ENCODE measurements around the gene FRY.

DNA sequence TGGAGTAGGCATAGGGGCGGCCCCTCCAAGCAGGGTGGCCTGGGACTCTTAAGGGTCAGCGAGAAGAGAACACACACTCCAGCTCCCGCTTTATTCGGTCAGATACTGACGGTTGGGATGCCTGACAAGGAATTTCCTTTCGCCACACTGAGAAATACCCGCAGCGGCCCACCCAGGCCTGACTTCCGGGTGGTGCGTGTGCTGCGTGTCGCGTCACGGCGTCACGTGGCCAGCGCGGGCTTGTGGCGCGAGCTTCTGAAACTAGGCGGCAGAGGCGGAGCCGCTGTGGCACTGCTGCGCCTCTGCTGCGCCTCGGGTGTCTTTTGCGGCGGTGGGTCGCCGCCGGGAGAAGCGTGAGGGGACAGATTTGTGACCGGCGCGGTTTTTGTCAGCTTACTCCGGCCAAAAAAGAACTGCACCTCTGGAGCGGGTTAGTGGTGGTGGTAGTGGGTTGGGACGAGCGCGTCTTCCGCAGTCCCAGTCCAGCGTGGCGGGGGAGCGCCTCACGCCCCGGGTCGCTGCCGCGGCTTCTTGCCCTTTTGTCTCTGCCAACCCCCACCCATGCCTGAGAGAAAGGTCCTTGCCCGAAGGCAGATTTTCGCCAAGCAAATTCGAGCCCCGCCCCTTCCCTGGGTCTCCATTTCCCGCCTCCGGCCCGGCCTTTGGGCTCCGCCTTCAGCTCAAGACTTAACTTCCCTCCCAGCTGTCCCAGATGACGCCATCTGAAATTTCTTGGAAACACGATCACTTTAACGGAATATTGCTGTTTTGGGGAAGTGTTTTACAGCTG, 283.9 kb downstream of the FRY start, which contains the start of the genes BRCA2 and ZAR1L:
- TF ChIP-seq JUNB (CRISPR knock-in tag; conservative IDR thresholded peaks at IDR 0.05) (no peak), ZNF41 (CRISPR knock-in tag; conservative IDR thresholded peaks at IDR 0.05) (no peak), ZNF263 (CRISPR knock-in tag; IDR thresholded peaks at IDR 0.05; ENCODE audit: borderline replicate concordance) (no peak), BDP1 (IDR thresholded peaks at IDR 0.05; ENCODE audit: insufficient read depth, insufficient read length) (no peak), RAD21 (CRISPR knock-in tag; conservative IDR thresholded peaks at IDR 0.05 in 1 of 2, IDR thresholded peaks at IDR 0.05 in 1 of 2) (no peak), ZFP36 (IDR thresholded peaks at IDR 0.05; ENCODE audit: low read depth, low read length, partially characterized antibody) (no peak), NRF1 (conservative IDR thresholded peaks at IDR 0.05 in 1 of 2, IDR thresholded peaks at IDR 0.05 in 1 of 2) (peak; percentile 74 to 81), MAFG (tag; conservative IDR thresholded peaks at IDR 0.05) (no peak), SMAD3 (CRISPR knock-in tag; conservative IDR thresholded peaks at IDR 0.05) (no peak)
- TF ChIP-seq, protein P1, sequence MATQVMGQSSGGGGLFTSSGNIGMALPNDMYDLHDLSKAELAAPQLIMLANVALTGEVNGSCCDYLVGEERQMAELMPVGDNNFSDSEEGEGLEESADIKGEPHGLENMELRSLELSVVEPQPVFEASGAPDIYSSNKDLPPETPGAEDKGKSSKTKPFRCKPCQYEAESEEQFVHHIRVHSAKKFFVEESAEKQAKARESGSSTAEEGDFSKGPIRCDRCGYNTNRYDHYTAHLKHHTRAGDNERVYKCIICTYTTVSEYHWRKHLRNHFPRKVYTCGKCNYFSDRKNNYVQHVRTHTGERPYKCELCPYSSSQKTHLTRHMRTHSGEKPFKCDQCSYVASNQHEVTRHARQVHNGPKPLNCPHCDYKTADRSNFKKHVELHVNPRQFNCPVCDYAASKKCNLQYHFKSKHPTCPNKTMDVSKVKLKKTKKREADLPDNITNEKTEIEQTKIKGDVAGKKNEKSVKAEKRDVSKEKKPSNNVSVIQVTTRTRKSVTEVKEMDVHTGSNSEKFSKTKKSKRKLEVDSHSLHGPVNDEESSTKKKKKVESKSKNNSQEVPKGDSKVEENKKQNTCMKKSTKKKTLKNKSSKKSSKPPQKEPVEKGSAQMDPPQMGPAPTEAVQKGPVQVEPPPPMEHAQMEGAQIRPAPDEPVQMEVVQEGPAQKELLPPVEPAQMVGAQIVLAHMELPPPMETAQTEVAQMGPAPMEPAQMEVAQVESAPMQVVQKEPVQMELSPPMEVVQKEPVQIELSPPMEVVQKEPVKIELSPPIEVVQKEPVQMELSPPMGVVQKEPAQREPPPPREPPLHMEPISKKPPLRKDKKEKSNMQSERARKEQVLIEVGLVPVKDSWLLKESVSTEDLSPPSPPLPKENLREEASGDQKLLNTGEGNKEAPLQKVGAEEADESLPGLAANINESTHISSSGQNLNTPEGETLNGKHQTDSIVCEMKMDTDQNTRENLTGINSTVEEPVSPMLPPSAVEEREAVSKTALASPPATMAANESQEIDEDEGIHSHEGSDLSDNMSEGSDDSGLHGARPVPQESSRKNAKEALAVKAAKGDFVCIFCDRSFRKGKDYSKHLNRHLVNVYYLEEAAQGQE (IDR thresholded peaks at IDR 0.05; ENCODE audit: borderline replicate concordance): peak; percentile 73
- TF ChIP-seq, protein P1 (CRISPR knock-in tag; IDR thresholded peaks at IDR 0.05; ENCODE audit: low read depth): no peak
- TF ChIP-seq, protein P2, sequence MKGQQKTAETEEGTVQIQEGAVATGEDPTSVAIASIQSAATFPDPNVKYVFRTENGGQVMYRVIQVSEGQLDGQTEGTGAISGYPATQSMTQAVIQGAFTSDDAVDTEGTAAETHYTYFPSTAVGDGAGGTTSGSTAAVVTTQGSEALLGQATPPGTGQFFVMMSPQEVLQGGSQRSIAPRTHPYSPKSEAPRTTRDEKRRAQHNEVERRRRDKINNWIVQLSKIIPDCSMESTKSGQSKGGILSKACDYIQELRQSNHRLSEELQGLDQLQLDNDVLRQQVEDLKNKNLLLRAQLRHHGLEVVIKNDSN (CRISPR knock-in tag; IDR thresholded peaks at IDR 0.05): peak; percentile 98
- TF ChIP-seq, protein P3, sequence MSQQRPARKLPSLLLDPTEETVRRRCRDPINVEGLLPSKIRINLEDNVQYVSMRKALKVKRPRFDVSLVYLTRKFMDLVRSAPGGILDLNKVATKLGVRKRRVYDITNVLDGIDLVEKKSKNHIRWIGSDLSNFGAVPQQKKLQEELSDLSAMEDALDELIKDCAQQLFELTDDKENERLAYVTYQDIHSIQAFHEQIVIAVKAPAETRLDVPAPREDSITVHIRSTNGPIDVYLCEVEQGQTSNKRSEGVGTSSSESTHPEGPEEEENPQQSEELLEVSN (IDR thresholded peaks at IDR 0.05; ENCODE audit: borderline replicate concordance in 1 of 2, extremely low read depth in 1 of 2, insufficient read depth in 1 of 2, insufficient read length in 1 of 2, low read depth in 1 of 2, low read length in 1 of 2, poor library complexity in 1 of 2, severe bottlenecking in 1 of 2): peak; percentile 84 to 97

Data from K562 (cell line).